ENCODE results near the gene CELF6.
A peak's percentile ranks its signal among the peaks of the same experiment; 100 is the strongest.
"Not testable (repeated sequence)": the region's sequence is repeated elsewhere in the genome, so short reads cannot be mapped to it uniquely, and the experiment has no call there.

Gene CELF6

DNA sequence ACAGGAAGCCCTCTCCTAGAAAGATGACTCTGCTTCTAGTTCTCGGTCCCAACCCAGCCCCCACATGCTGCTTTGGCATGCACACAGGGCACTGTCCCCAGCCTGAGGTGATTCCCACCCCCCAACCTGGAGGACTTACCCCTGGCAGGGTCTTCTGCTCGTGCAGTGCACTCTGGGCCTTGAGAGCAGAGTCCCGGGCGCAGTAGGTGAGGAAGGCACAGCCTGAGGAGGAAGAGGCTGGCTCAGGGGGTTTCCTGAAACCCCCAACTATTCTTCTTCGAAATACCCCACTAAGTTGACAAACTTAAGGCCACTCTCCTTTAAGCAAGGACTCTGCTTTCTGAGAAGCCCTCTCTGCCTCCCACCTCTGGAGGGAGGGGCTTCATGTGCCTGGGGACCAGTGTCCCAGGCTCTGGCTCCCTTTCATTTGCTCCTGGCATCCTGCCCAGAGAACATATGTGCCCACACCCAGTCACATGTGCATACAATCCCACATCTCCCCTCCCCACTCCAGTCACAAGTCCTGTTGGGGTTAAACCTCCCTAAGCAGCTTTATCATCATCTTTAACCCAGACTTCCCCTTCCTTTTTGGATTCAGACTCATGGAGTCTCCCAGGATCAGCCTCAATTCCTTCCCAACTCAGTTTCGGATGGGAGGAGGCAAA lies 4.1 kb downstream of the CELF6 start:
- no peak for DNase-seq

- DNase-seq, result no peak
Measured at GRCh38 chr15:72313881-72314280, 6.1 kb downstream of the CELF6 start.

DNA sequence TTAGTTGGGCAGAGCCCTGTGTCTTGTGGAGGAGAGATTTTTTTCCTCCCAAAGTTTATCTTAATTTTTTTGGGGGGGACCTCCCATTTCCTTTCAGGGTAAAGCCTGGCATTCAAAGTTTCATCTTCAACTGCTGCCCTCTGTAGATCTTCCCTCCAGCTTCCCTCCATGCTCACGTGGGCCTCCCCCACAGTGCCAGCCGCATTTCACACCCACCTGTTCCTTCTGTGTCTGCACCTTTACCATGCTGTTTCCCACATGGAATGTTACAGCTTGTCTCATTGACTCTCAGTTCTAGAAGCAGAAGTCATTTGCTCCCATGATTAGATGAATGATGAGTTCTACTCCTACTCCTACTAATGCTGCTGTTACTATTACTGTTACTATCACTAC lies 6.5 kb downstream of the CELF6 start:
- DNase-seq, result no peak

DNA sequence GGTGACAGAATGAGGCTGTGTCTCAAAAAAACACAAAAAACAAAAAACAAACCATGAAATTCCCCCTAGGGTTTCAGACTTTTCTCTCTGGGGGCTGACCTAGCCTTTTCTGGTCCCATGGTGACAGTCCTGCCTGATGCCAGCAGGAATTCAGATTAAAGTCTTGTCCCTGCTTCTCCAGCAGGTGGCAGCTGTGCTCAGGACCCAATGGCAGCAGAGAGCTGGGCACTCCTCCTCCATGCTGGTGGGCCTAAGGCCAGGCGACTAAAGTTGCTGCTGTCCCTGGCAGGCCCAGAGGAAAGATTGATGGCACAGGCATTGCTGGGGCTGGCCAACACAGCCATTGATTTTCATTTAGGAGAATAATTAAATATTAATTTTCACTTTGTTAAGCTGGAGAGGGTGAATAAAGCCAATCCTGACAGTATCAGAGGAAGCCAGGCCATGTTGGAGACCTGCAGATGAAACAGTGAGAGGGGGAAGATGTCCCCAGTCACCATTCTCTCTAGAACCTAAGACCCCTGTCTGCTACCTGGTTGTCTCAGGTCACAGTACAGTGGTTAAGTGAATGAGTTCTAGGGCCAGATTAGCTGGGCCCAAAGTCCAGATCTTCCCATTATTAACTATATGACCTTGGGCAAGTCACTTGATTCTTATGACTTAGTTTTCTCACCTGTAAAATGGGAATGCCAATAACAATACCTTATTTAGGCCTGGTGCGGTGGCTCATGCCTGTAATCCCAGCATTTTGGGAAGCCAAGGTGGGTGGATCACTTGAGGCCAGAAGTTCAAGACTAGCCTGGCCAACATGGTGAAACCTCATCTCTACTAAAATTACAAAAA lies 7.1 kb downstream of the CELF6 start:
- DNase-seq, result peak; percentile 21 to 27

DNA sequence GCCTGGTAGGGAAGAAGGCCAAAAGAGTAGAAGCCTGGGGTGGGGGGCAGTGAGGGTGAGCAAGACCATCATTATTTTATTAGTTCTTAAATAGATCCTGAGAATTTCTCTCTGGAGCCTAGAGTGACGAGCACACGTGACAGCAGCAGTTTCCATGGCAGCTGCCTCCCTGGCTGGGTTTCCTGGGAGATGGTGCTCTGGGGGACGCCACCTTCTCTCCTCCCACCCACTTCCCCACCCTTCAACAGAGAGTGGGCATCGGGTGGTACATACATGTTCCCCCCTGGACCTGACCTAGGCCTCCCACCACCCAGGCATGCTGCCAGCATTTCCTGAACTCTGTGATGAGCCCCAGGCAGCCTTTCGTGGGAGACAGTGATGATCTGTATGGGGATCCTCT lies 12.9 kb downstream of the CELF6 start:
- DNase-seq, result no peak

GRCh38 chr15:72306211-72306785 lies 13.7 kb downstream of the CELF6 start:
- no peak for DNase-seq

DNA sequence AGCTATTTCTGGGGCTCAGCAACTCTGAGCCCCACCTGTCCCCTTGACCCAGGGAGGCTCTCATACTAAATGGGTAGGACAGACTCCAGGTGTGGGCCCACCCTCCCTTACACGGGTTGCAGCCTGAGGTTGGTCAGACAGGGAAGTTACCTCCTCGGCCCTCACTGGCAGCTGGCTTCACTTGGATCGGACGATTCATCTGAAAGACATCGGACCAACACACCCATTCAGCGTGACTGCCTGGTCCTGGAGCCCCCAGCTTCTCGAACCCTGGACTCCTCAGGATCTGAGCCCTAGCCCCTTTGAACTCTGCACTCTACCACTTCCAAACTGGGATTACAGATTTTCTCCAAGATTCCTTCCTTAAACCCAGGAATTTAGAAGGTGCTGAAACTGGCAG lies 15.4 kb downstream of the CELF6 start:
- DNase-seq, result no peak

DNA sequence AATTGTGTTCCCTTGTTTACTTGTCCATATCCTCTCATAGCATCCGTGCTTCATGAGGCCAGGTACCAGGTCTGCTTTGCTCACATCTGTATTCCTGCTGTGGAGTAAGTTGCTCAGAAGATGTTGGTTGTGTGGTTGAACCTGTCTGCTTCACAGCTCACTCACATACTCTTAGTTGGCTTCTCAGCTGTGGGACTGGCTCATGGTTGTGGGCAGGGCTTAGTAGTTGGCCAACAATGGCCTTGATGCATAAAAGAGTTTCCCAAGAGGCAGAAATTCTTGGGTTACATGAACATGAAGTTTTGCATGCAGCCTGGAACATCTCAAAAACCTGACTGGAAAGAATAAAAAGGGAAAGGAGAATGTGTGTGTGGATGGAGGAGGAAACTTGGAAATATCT lies 17.0 kb downstream of the CELF6 start:
- no peak for DNase-seq

- no peak for DNase-seq
Measured at GRCh38 chr15:72289597-72290325, 30.2 kb downstream of the CELF6 start.

DNA sequence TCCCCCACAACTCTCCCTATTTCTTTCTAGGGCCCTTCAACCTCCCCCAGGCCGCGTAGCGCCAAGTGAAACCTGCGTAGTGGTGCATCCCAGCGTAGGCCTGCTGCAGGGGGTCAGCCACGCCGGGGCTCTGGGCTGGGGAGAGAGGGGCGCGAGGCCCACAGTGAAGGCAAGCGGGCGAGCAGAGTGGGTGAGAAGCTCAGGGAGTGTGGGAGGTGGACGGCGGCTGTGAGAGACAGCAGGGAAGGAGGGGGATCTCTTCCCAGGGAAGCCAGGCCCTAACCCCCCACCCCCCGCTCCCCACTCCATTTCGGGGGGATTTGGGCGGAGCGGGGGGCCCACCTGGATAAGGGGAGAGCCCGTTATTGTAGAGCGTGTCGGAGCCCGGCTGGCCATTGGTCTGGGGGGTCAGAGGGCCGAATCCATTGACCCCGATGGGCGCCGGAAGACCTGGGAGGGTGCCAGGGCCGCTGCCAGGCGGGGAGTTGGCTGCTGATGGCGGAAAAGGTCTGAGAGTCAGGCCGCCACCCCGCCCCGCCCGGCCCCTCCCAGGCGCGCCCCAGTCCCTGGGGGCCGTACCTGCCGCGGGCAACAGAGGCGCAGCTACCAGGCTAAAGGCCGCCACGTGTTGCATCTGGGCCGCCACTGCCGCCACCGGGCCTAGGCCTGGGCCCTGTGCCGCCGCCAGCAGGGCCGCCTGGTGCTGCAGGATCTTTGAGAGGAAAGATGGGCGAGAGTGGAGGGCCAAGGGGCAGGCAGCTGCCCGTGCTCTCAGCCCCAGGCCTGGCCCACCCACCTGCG lies 31.0 kb downstream of the CELF6 start:
- DNase-seq, result no peak

- DNase-seq, result no peak
Measured at GRCh38 chr15:72285927-72286516, 33.9 kb downstream of the CELF6 start.

- no peak for DNase-seq
Measured at GRCh38 chr15:72285402-72285801, 34.6 kb downstream of the CELF6 start.

- no peak for DNase-seq
Measured at GRCh38 chr15:72284781-72285180, 35.2 kb downstream of the CELF6 start.

DNA sequence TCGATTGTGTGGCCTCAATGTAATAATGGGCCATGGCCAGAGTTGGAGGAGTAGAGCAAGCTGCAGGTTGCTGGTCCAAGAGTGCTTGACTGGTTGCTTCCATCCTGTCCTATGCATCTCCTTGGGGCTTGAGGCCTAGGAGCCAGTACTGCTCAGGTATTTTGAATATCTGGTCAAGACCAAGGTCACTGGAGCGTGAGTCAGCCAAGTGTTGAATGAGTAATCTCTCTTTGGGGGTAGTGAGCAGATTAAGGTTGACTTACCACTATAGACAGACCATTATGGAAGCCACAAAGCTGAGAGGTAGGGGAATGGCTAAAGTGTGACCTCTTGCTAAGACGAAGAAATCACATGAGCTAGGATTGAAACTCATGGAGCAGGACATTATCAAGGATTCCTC lies 38.2 kb downstream of the CELF6 start:
- no peak for DNase-seq

GRCh38 chr15:72280751-72281150 lies 39.2 kb downstream of the CELF6 start:
- no peak for DNase-seq

GRCh38 chr15:72278737-72279136 lies 41.2 kb downstream of the CELF6 start:
- no peak for DNase-seq

- no peak for DNase-seq
Measured at GRCh38 chr15:72276326-72276700, 43.6 kb downstream of the CELF6 start.

- not testable (repeated sequence) for DNase-seq
Measured at GRCh38 chr15:72275635-72276325, 44.2 kb downstream of the CELF6 start.

GRCh38 chr15:72272997-72273352 lies 47.0 kb downstream of the CELF6 start:
- no peak for DNase-seq

DNA sequence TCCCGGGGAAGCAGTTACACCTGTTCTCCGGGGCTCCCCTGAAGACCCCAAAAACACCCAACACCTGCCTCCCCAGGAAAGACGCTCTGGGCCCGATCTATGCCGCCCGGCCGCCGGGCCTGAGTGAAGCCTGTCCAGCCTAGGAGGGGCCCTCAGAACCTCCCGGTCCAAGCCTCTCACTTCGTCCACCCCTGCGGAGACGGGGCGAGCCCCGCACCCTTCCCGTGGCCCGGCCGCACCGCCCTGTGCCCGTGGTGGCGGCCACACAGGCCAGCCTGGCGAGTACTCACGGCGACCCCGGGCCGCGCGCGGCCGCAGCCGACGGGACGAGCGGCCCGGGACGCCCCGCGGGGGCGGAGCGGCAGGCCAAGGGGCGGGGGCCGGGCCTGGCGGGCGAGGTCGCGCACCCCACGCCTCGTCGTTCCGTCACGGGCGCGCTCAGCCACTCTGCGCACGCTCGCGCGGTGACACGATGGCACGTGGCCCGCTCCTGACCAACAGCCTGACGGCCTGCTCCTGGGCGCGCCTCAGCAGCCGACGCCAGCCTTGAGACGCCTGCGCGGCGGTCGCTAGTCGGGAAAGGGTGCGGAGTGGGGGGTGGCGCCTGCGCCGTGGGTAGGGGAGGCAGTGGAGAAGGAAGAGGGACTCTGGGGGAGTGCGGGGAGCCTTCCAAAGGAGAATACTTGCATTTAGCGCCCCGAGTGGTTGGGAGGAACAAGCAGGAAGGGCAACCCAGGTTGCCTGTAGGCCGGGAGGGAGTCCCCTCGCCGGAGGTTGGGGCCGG lies 47.6 kb downstream of the CELF6 start, which contains the start of gene PARP6:
TSS of gene PARP6 (minus strand) at position 342 of the 784 bp plus-strand sequence. CDS start 5,077 bp downstream, outside the sequence.
- DNase-seq, result peak; percentile 83 to 84

DNA sequence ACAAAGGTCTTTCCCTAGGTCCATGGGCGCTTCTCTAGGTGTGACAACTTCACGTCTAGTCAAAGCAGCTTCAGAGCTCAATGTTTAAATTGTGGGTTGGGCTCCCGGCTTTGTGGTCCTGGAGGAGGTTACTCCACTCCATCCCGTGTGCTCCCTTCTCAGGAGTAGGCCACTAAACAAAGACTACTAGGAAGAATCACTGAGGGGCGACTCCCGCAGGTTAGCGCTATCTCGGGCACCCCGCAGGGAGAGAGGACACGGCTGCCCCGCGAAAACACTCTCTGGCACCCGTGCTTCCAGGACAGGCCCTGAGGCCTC lies 48.1 kb downstream of the CELF6 start:
- DNase-seq, result no peak
